Tongue (tissue), 2 donors: ENCODE results near the gene SZT2. TPM values are rescaled to one million over a fixed set of nuclear protein-coding genes. Genes with fewer than 3 reads are reported as not detected.
A peak's percentile ranks its signal among the peaks of the same experiment; 100 is the strongest.
"Not testable (repeated sequence)": the region's sequence is repeated elsewhere in the genome, so short reads cannot be mapped to it uniquely, and the experiment has no call there.

ENCODE experiments used
- DNase-seq: peaks from one replicate; pipeline ENCODE4 v3.0.0-alpha.2; 2015
- total RNA-seq: library from RNA; depleted of rRNA; stranded (reverse); fragments of >200 nt; gene quantifications from one replicate; pipeline ENCODE4 v1.2.3, GENCODE V29; 2014

SZT2 gene
- total RNA-seq, 1 donor from 2014 or later, result 25.5 TPM

GRCh38 chr1:43363283-43363934 is 26.3 kb upstream of the SZT2 start:
- DNase-seq, result no peak

- no peak for DNase-seq
Observed at GRCh38 chr1:43363935-43364525, 25.7 kb upstream of the SZT2 start.

GRCh38 chr1:43365678-43366077 is 24.0 kb upstream of the SZT2 start:
- no peak for DNase-seq

- peak; percentile 24 for DNase-seq
Observed at GRCh38 chr1:43366179-43366578, 23.5 kb upstream of the SZT2 start.

GRCh38 chr1:43366601-43367025 is 23.1 kb upstream of the SZT2 start:
- DNase-seq, result no peak

- DNase-seq, result peak; percentile 28
Observed at GRCh38 chr1:43367026-43367903, 22.4 kb upstream of the SZT2 start.

GRCh38 chr1:43367904-43368645 is 21.6 kb upstream of the SZT2 start, which contains the start of gene ELOVL1:
Gene ELOVL1, minus strand, starts transcription at chr1:43368011. Its CDS starts 2,402 bp downstream, at chr1:43365609.
- peak; percentile 92 for DNase-seq

GRCh38 chr1:43368646-43369020 is 21.1 kb upstream of the SZT2 start:
- no peak for DNase-seq

- DNase-seq, result not testable (repeated sequence)
Observed at GRCh38 chr1:43369779-43370178, 19.9 kb upstream of the SZT2 start.

- DNase-seq, result no peak
Observed at GRCh38 chr1:43370564-43370963, 19.1 kb upstream of the SZT2 start.

- DNase-seq, result no peak
Observed at GRCh38 chr1:43372172-43372571, 17.5 kb upstream of the SZT2 start.

GRCh38 chr1:43373066-43373940 is 16.4 kb upstream of the SZT2 start:
- DNase-seq, result no peak

- no peak for DNase-seq
Observed at GRCh38 chr1:43376723-43377235, 12.9 kb upstream of the SZT2 start.

GRCh38 chr1:43377831-43378230 is 11.9 kb upstream of the SZT2 start:
- no peak for DNase-seq

- DNase-seq, result no peak
Observed at GRCh38 chr1:43379476-43379875, 10.2 kb upstream of the SZT2 start.

GRCh38 chr1:43381612-43382011 is 8.1 kb upstream of the SZT2 start:
- no peak for DNase-seq

- DNase-seq, result no peak
Observed at GRCh38 chr1:43382027-43382779, 7.5 kb upstream of the SZT2 start.

- no peak for DNase-seq
Observed at GRCh38 chr1:43383449-43383848, 6.2 kb upstream of the SZT2 start.

GRCh38 chr1:43386676-43387075 is 3.0 kb upstream of the SZT2 start:
- DNase-seq, result no peak

GRCh38 chr1:43387976-43388599 is 1.6 kb upstream of the SZT2 start:
- DNase-seq, result no peak
